Activated naive CD8-positive, alpha-beta T cell treated with anti-CD3 and anti-CD28 coated beads, Interleukin-2, amount 50 U/mL, for 24 hours (primary cell): Measurements from ENCODE around the gene SGSM1.
A peak's percentile ranks its signal among the peaks of the same experiment; 100 is the strongest.

Source experiments
- ATAC-seq: fragments of 150-1000 bp; cut with Tn5 transposase; one replicate; pipeline ENCODE4 v1.10.0; 2021
- DNase-seq: peaks from one replicate; pipeline ENCODE4 v3.0.0; 2021
- H3K27ac Mint-ChIP-seq: one replicate; pipeline ENCODE4 v1.8.0; 2021; ENCODE audit warnings: mild to moderate bottlenecking, mixed read lengths
- H3K27me3 Mint-ChIP-seq: one replicate; pipeline ENCODE4 v1.8.0; 2021; ENCODE audit warnings: mixed read lengths
- H3K36me3 Mint-ChIP-seq: one replicate; pipeline ENCODE4 v1.8.0; 2021; ENCODE audit warnings: low read depth, mixed read lengths
- H3K4me1 Mint-ChIP-seq: one replicate; pipeline ENCODE4 v1.8.0; 2021; ENCODE audit warnings: mixed read lengths
- H3K4me3 Mint-ChIP-seq: one replicate; pipeline ENCODE4 v1.8.0; 2021; ENCODE audit warnings: mild to moderate bottlenecking, moderate library complexity, mixed read lengths
- H3K9me3 Mint-ChIP-seq: one replicate; pipeline ENCODE4 v1.8.0; 2021; ENCODE audit warnings: mixed read lengths

The SGSM1 gene

GRCh38 chr22:24845041-24845898 is 39.3 kb downstream of the SGSM1 start:
- DNase-seq: no peak
- Mint-ChIP-seq H3K27me3 (peaks cover 2% of the 10 kb centered on the region), H3K36me3 (no peaks in the 10 kb centered on the region), H3K4me3 (no peak overlapping the region), H3K4me1 (peaks cover 7% of the 10 kb centered on the region), H3K27ac (no peak overlapping the region), H3K9me3 (no peaks in the 10 kb centered on the region)
- ATAC-seq: no peak

GRCh38 chr22:24847490-24847889 is 41.5 kb downstream of the SGSM1 start:
- Mint-ChIP-seq H3K27me3 (peaks cover 2% of the 10 kb centered on the region), H3K36me3 (no peaks in the 10 kb centered on the region), H3K4me3 (no peak overlapping the region), H3K27ac (no peak overlapping the region), H3K9me3 (no peaks in the 10 kb centered on the region), H3K4me1 (peaks cover 7% of the 10 kb centered on the region)
- no peak for ATAC-seq
- no peak for DNase-seq

- Mint-ChIP-seq H3K4me1 (peaks cover 7% of the 10 kb centered on the region), H3K4me3 (no peak overlapping the region), H3K27ac (no peak overlapping the region), H3K9me3 (no peaks in the 10 kb centered on the region), H3K36me3 (no peaks in the 10 kb centered on the region), H3K27me3 (peaks cover 2% of the 10 kb centered on the region)
- ATAC-seq (no peak), DNase-seq (no peak)
Observed at GRCh38 chr22:24848559-24849168, 42.7 kb downstream of the SGSM1 start.

- H3K9me3 Mint-ChIP-seq: no peaks in the 10 kb centered on the region
- ATAC-seq (no peak), DNase-seq (no peak)
- no peak overlapping the region for H3K4me3 Mint-ChIP-seq
- H3K4me1 Mint-ChIP-seq: no peaks in the 10 kb centered on the region
- H3K27ac Mint-ChIP-seq: no peak overlapping the region
- no peaks in the 10 kb centered on the region for H3K27me3 Mint-ChIP-seq
- no peaks in the 10 kb centered on the region for H3K36me3 Mint-ChIP-seq
Observed at GRCh38 chr22:24855794-24856193, 49.8 kb downstream of the SGSM1 start.

GRCh38 chr22:24857576-24857975 is 51.6 kb downstream of the SGSM1 start:
- no peak for ATAC-seq
- Mint-ChIP-seq H3K4me3 (no peak overlapping the region), H3K4me1 (no peaks in the 10 kb centered on the region), H3K27me3 (no peaks in the 10 kb centered on the region), H3K36me3 (no peaks in the 10 kb centered on the region), H3K27ac (no peak overlapping the region), H3K9me3 (no peaks in the 10 kb centered on the region)
- DNase-seq: no peak

GRCh38 chr22:24859587-24859986 is 53.6 kb downstream of the SGSM1 start:
- DNase-seq (no peak), ATAC-seq (no peak)
- H3K9me3 Mint-ChIP-seq: no peaks in the 10 kb centered on the region
- H3K27me3 Mint-ChIP-seq: no peaks in the 10 kb centered on the region
- H3K4me3 Mint-ChIP-seq: no peak overlapping the region
- H3K36me3 Mint-ChIP-seq: no peaks in the 10 kb centered on the region
- H3K27ac Mint-ChIP-seq: no peak overlapping the region
- H3K4me1 Mint-ChIP-seq: no peaks in the 10 kb centered on the region

- no peaks in the 10 kb centered on the region for H3K9me3 Mint-ChIP-seq
- H3K4me1 Mint-ChIP-seq: no peaks in the 10 kb centered on the region
- H3K4me3 Mint-ChIP-seq: no peak overlapping the region
- ATAC-seq (no peak), DNase-seq (no peak)
- peaks cover 6% of the 10 kb centered on the region for H3K27me3 Mint-ChIP-seq
- H3K36me3 Mint-ChIP-seq: no peaks in the 10 kb centered on the region
- no peak overlapping the region for H3K27ac Mint-ChIP-seq
Observed at GRCh38 chr22:24865508-24865907, 59.5 kb downstream of the SGSM1 start.

GRCh38 chr22:24867323-24868022 is 61.5 kb downstream of the SGSM1 start:
- H3K36me3 Mint-ChIP-seq: no peaks in the 10 kb centered on the region
- H3K9me3 Mint-ChIP-seq: no peaks in the 10 kb centered on the region
- no peak for DNase-seq
- peaks cover 6% of the 10 kb centered on the region for H3K27me3 Mint-ChIP-seq
- H3K4me3 Mint-ChIP-seq: no peak overlapping the region
- no peaks in the 10 kb centered on the region for H3K4me1 Mint-ChIP-seq
- ATAC-seq: no peak
- no peak overlapping the region for H3K27ac Mint-ChIP-seq

- ATAC-seq: no peak
- Mint-ChIP-seq H3K27ac (no peak overlapping the region), H3K9me3 (no peaks in the 10 kb centered on the region), H3K4me3 (no peak overlapping the region), H3K36me3 (no peaks in the 10 kb centered on the region), H3K27me3 (peaks cover 6% of the 10 kb centered on the region), H3K4me1 (no peaks in the 10 kb centered on the region)
- DNase-seq: no peak
Observed at GRCh38 chr22:24868979-24869378, 63.0 kb downstream of the SGSM1 start.

GRCh38 chr22:24871611-24872205 is 65.7 kb downstream of the SGSM1 start:
- H3K4me3 Mint-ChIP-seq: no peak overlapping the region
- no peak for DNase-seq
- H3K4me1 Mint-ChIP-seq: no peaks in the 10 kb centered on the region
- no peaks in the 10 kb centered on the region for H3K9me3 Mint-ChIP-seq
- no peak overlapping the region for H3K27ac Mint-ChIP-seq
- no peaks in the 10 kb centered on the region for H3K36me3 Mint-ChIP-seq
- H3K27me3 Mint-ChIP-seq: no peaks in the 10 kb centered on the region
- ATAC-seq: peak; percentile 24

- Mint-ChIP-seq H3K27ac (no peak overlapping the region), H3K4me1 (no peaks in the 10 kb centered on the region), H3K4me3 (no peak overlapping the region), H3K9me3 (no peaks in the 10 kb centered on the region), H3K27me3 (no peaks in the 10 kb centered on the region), H3K36me3 (no peaks in the 10 kb centered on the region)
- DNase-seq (no peak), ATAC-seq (no peak)
Observed at GRCh38 chr22:24873226-24873625, 67.2 kb downstream of the SGSM1 start.

GRCh38 chr22:24875862-24876506 is 70.0 kb downstream of the SGSM1 start:
- ATAC-seq (no peak), DNase-seq (peak; percentile 29)
- Mint-ChIP-seq H3K9me3 (no peaks in the 10 kb centered on the region), H3K36me3 (no peaks in the 10 kb centered on the region), H3K27me3 (no peaks in the 10 kb centered on the region), H3K4me3 (no peak overlapping the region), H3K4me1 (no peaks in the 10 kb centered on the region), H3K27ac (no peak overlapping the region)

- Mint-ChIP-seq H3K27ac (no peak overlapping the region), H3K4me1 (no peaks in the 10 kb centered on the region), H3K9me3 (no peaks in the 10 kb centered on the region), H3K27me3 (no peaks in the 10 kb centered on the region), H3K36me3 (no peaks in the 10 kb centered on the region), H3K4me3 (no peak overlapping the region)
- DNase-seq (no peak), ATAC-seq (no peak)
Observed at GRCh38 chr22:24876700-24877099, 70.7 kb downstream of the SGSM1 start.

GRCh38 chr22:24878969-24879368 is 73.0 kb downstream of the SGSM1 start:
- Mint-ChIP-seq H3K27ac (no peak overlapping the region), H3K4me1 (no peaks in the 10 kb centered on the region), H3K9me3 (no peaks in the 10 kb centered on the region), H3K27me3 (no peaks in the 10 kb centered on the region), H3K4me3 (no peak overlapping the region), H3K36me3 (no peaks in the 10 kb centered on the region)
- ATAC-seq: no peak
- DNase-seq: no peak
